Stimulated activated CD8-positive, alpha-beta memory T cell treated with anti-CD3 and anti-CD28 coated beads, Interleukin-4, amount 100 ng/mL, for 4 hours (primary cell): ENCODE data around the gene ZP1.
A peak's percentile ranks its signal among the peaks of the same experiment; 100 is the strongest.
"Not testable (repeated sequence)": the region's sequence is repeated elsewhere in the genome, so short reads cannot be mapped to it uniquely, and the experiment has no call there.

Experiments used
- DNase-seq, 2 donors: peaks; one replicate each; pipeline ENCODE4 v3.0.0-alpha.2; 2020; ENCODE audit warnings: low read depth in 2 of 2, low spot score in 1 of 2

ZP1 gene

DNA sequence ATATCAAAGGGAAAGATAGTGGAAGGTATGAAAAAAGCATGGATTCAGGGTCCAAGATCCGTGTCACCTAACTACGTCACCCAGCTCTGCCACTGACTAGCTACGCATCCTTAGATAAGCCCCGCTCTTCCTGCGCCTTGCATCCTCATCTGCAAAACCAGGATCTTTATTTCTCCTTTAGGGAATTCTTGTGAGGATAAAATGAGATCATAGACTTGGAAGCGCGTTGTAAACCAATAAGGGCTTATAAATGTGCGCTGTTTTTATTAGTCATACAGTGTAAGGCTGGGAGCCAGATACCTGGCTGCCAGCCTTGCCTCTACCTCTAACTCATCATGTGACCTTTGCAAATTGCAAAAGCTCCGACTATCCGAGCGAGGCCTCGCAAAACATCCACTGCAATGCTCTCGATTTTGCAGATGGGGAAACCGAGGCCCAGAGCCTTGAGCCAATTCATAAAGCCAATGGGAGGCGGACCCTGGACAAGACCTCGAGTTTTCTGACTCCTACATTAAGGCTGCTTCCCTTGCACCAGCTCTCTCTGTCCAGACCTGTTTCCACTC, 38.3 kb downstream of the ZP1 start:
- DNase-seq = no peak

GRCh38 chr11:60906132-60906972, 39.0 kb downstream of the ZP1 start, which contains the start of gene PRPF19:
PRPF19 (minus strand) TSS chr11:60906585; CDS start chr11:60906382, 203 bp downstream.
- DNase-seq = peak; percentile 92 to 94

GRCh38 chr11:60908803-60909202, 41.5 kb downstream of the ZP1 start:
- no peak for DNase-seq

DNA sequence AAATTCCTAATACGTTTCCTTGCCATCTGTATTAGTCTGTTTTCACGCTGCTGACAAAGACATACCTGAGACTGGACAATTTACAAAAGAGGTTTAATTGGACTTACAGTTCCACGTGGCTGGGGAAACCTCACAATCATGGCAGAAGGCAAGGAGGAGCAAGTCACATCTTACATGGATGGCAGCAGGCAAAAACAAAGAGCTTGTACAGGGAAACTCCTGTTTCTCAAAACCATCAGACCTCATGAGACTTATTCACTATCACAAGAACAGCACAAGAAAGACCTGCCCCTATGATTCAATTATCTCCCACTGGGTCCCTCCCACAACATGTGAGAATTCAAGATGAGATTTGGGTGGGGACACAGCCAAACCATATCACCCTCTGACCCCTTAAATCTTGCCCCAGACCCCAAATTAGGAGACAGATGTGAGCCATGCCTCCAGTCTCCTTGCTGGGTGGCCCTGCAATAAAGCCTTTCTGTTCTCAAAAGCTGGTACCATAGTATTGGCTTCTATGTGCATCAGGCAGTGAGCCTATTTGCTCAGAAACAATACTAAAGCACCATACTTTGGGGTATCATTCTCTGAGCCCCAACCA, 42.4 kb downstream of the ZP1 start:
- DNase-seq = not testable (repeated sequence)

- DNase-seq = no peak
These were observed 42.9 kb downstream of the ZP1 start for GRCh38 chr11:60910281-60910687.

DNA sequence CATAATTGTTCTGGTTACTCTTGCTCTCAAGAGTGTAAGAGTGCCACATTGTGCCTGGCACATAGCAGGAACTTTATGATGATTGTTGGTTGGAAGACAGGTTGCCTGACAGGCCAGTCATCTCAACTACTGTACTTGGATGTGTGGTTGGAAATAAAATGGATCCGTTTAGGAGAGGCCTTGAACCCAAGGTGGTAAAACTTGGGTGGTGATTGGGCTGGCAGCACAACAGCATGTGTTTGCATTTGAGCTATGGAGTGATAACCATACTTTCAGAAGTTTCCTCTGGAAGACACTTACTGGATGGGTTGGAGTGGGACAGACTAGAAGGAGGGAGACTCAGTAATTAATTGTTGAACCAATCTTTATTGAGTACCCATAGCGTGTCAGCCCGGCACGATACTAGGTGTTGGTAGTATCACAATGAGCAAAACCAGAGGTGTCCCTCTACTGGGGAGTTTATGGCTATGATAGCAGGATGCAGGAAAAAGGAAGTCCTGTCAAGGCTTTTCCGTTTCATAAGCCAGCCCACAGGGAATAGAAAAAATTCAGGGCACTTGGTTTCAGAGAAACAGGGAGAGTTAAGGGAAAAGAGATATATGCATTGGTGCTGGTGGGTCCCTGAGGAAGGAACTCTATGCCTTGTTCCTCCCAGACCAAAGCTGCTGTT, 43.5 kb downstream of the ZP1 start:
- DNase-seq = no peak

DNA sequence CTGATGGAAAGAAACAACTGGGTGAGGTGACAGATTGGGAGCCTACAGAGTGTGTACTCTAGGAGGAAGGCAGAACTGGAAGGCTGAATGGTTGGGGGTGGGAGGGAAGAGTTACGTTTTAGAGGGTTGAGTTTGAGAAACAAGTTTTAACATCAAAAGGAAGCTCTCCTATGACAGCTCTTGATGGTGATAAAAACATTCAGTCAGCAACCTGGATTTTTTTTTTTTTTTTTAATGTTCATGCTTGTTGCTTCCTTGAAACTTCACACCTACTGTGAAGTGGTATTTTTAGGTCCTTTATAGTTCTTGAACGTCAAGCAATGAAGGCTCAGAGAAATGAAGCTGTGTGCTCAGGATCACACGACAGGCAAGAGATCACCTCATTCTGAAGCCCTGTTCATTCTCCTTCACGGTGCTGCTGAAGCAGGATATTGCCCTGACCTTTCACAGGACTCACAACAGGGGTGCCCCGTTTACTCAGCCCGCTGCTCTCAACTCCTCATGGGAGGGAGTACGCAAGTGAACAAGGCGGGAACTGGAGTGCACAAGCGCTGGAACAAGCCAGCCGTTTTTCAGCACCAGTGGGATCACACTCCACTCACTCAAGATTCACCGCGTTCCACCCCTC, 45.0 kb downstream of the ZP1 start:
- DNase-seq = no peak

DNA sequence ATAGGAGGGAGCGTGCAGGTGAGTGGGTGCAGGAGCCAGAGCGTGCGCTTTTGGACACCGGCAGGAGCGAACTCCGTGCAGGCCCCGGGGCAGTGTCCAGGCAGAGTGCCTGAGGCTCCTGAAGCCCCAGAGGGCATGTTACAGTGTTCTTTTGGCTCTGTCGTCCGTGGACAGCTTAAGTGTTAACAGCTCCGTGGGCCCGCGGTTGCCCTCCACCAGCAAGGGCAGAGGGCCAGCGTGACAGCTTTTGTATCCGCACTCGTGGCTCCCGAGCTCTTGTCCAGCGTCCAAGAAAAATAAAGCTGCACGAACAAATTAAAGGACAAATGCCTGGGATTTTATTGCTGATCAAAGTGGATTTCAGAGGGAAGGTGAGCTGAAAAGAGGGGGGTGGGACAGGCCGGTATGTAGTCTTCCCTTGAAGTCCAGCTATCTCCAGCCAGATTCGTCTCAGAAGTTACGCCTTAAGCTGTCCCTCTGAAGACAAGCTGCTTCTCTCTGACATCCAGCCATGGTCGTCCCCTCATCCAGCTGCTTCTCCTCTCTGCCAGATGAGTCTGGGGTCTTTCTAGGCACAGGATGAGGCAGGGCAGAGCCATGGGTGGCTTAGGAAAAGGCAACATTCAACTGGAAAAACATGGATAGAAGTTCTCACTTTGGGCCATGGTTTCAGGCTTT, 45.6 kb downstream of the ZP1 start:
- DNase-seq = no peak

DNA sequence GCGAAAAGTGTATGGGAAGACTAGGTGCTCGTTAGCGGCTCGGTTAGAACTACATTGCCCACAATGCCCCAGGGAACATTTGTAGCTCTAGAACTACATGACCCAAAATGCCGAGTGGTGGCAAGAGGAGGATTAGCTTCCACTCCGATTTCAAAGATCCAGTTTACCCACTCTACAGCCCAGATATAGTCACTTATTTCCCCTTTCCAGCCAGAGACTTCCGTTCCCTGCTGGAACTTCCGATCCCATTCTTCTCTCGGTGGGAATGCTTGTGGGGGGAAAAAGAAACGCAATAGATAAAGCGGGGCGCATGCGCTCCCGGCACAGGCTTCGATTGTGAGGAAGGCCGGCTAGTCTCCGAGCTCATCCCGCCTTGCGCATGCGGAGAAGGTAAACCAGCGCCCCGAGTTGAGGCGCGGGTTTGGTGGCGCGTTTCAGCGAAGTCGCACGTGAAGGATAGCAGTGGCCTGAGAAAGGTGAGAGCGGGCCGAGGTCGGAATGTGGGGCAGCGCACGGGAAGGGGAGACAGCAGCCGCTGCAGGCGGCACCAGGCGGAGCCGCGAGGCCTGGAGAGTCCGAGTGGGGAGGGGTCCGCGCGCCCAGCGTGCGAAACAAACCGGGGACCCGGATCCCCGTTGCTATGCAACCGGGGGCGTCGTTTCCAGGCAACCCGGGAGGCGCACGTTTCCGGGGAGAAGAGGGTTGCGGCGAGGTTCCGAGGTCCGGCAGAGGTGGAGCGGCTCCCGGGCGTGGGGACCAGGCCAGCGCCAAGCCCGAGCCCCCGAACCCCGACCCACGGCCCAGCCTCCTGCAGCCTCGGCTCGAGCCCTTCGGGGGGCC, 46.7 kb downstream of the ZP1 start, which contains the start of gene TMEM109:
TSS of gene TMEM109 (plus strand) at position 366 of the 840 bp plus-strand sequence. CDS start 5,536 bp downstream, outside the sequence.
- DNase-seq = peak; percentile 72 to 75

DNA sequence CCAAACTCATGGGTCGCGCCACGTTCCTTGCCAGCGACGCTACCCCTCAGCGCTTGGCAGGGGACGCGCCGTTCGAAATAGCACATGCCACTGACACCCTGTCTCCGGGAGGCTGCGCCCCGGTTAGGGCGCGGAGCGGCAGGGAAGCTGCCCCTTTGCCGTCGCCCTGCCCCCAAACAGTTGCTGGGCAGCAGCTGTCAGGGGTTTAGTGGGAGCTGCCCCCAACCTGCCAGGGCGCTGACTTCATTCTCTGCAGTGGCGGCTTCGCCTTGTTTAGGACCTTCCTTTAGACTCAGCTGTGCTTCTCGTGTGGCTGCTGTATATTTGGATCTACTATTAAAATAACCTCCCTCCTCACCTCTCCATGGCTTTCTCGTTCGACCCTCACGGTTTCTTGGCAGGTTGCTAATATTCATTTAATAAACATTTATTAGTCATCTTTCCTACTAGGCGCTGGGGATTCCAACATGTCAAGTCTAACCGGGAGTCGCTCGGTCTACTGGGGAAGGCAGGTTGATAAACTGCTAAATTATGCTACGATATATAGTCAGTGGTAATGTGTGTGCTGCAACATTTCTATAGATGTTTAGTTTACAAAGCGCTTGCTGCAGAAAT, 47.4 kb downstream of the ZP1 start:
- no peak for DNase-seq

- peak; percentile 45 to 64 for DNase-seq
These were observed 48.0 kb downstream of the ZP1 start for GRCh38 chr11:60915248-60915914.

DNA sequence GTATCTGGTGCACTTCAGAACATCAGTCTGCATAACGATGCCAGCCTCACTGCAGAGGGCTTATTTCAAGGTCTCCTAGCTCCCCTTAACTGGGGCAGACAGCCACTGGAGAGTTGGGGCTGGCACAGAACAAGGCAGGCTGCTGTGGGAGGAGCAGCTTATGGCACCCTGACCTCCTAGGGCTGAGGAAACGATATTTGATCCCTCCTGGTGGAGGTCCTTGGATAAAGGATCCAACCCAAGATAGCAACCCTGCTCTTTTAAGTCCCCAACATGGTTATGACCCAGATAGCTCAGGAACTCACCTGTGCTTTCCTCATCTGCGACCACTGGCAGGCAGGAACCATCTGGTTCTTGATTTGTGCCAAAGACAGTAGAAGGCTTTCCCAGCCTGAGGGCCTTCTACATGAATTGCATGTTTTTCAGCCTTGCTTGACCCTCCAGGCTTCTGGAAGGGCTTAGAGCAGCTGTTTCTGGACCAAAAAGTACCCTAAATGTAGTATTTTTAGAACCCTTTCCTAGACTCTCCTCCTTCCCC, 49.4 kb downstream of the ZP1 start:
- DNase-seq = no peak

DNA sequence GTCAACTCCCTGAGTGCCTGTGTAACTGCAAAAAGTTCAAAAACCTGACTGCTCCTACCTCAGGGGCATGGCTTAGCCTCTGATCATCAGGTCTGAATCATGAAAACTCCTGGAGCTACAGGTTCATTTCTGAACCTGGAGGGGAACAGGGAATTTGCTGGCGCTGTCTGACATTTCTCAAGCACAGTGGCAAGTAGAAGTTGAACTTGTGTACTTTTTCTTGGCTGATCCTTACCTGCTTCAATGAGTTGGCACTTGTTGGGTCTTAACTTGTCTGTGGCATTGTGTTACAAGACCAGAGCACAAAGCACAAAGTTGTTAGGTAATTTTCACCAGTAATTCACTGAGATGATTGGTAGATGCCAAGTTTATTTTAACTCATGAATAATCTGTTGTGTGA, 49.9 kb downstream of the ZP1 start:
- DNase-seq = no peak

DNA sequence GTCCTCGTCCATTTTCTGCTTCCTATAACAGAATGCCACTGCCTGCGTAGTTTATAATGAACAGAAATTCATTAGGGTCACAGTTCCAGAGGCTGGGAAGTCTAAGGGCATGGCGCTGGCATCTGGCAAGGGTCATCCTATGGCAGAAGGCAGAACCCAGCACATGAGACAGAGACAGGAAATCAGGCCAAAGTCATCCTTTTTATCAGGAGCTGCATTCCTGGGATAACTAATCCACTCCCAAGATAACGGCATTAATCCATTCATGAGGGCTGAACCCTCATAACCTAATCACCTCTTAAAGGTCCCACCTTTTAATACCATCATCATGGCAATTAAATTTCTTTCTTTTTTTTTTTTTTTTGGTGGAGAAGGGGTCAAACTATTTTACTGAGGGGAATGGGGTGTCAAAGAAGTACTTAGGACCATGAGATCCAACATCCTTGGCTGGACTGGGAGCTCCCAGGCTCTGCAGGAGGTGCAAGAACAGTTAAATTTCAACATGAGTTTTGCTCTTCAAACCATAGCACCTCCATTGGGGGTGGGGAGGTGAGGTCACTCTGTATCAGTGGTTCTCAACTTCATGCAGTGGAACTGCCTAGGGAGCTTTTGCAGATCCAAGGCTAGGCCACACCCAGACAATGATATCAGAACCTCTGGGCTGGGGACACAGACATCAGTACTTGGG, 51.1 kb downstream of the ZP1 start:
- DNase-seq = no peak

DNA sequence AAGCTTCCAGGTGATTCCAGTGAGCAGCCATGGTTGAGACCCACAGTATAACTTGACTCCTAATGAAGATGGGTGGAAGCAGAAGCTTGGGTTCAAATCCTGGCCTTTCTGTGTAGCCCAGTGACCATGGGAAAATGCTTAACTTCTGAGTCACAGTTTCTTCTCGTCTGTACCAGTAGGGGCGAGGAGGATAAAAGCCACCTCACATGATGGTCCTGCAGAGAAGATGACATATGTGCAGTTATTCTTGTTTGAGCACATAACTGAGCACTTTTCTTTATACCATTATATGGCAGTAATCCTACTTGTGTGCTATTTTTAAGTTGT, 51.6 kb downstream of the ZP1 start:
- no peak for DNase-seq

DNA sequence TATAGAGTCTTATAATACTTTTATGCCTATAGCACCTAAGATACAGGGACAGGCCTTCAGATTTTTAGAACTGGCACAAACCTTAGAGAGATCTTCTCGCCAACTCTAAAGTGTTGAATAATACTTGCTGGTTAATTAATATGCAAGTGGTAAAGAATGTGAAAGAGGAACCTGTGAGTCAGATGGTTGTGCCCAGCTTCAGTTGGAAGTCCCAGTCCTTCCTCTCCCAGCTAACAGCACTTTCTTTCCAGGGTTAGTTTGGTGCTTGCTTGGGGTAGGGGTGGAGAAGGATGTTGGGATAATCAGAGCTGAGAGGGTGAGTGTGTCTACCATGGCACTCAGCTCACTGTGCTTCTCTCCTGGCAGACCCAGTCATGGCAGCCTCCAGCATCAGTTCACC, 52.0 kb downstream of the ZP1 start:
- no peak for DNase-seq

GRCh38 chr11:60919956-60920355, 52.6 kb downstream of the ZP1 start:
- DNase-seq = no peak

- no peak for DNase-seq
These were observed 53.9 kb downstream of the ZP1 start for GRCh38 chr11:60921259-60921658.
